ENCODE measurements around the gene KCNIP3.
"Not testable (repeated sequence)": the region's sequence is repeated elsewhere in the genome, so short reads cannot be mapped to it uniquely, and the experiment has no call there.

The KCNIP3 gene

DNA sequence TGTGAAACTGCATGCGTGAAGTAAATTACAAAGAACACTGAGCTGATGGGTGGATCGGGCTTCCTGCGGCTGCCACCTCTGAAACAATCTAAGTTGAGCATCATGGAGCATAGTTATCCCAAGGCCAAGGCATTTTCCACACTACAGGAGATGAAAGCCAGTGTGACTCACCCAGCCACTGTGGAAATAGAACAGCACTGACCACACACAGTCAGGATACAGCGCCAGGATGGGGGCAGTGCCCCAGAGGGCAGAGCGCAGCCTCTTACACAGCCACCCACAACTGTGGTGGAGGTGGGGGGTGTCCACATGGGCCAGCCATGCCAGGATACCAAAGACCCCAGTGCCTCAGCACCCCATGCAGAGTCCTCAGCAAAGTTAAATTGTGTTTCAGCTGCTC is 114.1 kb downstream of the KCNIP3 start:
- not testable (repeated sequence) for H3K27me3 ChIP-seq (ENCODE audit: control insufficient read depth in 1 of 2, insufficient read depth in 2 of 2, low read length in 2 of 2); H3K4me3 ChIP-seq (ENCODE audit: low read length in 2 of 2); H3K4me1 ChIP-seq (ENCODE audit: control insufficient read depth, insufficient read depth, low read length); H3K9me3 ChIP-seq (ENCODE audit: control insufficient read depth in 2 of 2, low read length in 2 of 2); H3K9ac ChIP-seq (ENCODE audit: low read length in 2 of 2); H3K27ac ChIP-seq (ENCODE audit: low read length); H3K36me3 ChIP-seq (ENCODE audit: control insufficient read depth in 2 of 2, insufficient read depth in 2 of 2, low read length in 2 of 2)

DNA sequence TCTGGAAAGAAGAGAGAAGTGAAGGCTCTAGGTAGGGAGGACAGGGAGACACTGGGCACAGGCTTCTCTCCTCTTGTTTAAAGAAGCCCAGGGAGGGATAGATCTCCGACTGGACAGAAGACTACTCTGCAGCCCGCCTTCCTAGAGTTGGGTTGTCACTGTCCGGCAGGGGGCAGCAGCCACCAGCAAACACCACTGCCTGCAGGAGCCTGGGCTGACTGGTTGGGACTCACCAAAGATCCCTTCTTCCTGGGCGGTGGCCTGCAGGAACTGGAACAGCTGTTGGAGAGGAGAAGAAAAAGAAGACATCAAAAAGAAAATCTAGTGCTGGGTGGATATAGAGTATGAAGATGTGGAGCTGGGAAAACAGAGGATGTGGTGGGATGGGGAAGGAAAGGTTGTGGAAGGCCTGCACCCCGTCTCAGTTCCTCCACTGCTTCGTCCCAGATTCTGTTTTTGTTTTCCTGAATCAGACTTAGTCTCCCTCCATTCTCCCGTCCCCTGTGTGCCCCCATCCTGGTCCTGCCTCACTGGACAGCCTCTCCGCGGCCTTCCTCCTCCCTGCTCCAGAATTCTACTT is 117.0 kb downstream of the KCNIP3 start:
- not testable (repeated sequence) for H3K4me1 ChIP-seq (ENCODE audit: control insufficient read depth, insufficient read depth, low read length); H3K36me3 ChIP-seq (ENCODE audit: control insufficient read depth in 2 of 2, insufficient read depth in 2 of 2, low read length in 2 of 2); H3K27me3 ChIP-seq (ENCODE audit: control insufficient read depth in 1 of 2, insufficient read depth in 2 of 2, low read length in 2 of 2); H3K27ac ChIP-seq (ENCODE audit: low read length); H3K4me3 ChIP-seq (ENCODE audit: low read length in 2 of 2); H3K9ac ChIP-seq (ENCODE audit: low read length in 2 of 2); H3K9me3 ChIP-seq (ENCODE audit: control insufficient read depth in 2 of 2, low read length in 2 of 2)

- H3K4me1 ChIP-seq (ENCODE audit: control insufficient read depth, insufficient read depth, low read length); H3K27ac ChIP-seq (ENCODE audit: low read length); H3K36me3 ChIP-seq (ENCODE audit: control insufficient read depth in 2 of 2, insufficient read depth in 2 of 2, low read length in 2 of 2); H3K4me3 ChIP-seq (ENCODE audit: low read length in 2 of 2); H3K9me3 ChIP-seq (ENCODE audit: control insufficient read depth in 2 of 2, low read length in 2 of 2); H3K9ac ChIP-seq (ENCODE audit: low read length in 2 of 2); H3K27me3 ChIP-seq (ENCODE audit: control insufficient read depth in 1 of 2, insufficient read depth in 2 of 2, low read length in 2 of 2): not testable (repeated sequence)
Measured at GRCh38 chr2:95415138-95415537, 118.0 kb downstream of the KCNIP3 start.

- not testable (repeated sequence) for H3K4me1 ChIP-seq (ENCODE audit: control insufficient read depth, insufficient read depth, low read length); H3K9me3 ChIP-seq (ENCODE audit: control insufficient read depth in 2 of 2, low read length in 2 of 2); H3K9ac ChIP-seq (ENCODE audit: low read length in 2 of 2); H3K27ac ChIP-seq (ENCODE audit: low read length); H3K36me3 ChIP-seq (ENCODE audit: control insufficient read depth in 2 of 2, insufficient read depth in 2 of 2, low read length in 2 of 2); H3K4me3 ChIP-seq (ENCODE audit: low read length in 2 of 2); H3K27me3 ChIP-seq (ENCODE audit: control insufficient read depth in 1 of 2, insufficient read depth in 2 of 2, low read length in 2 of 2)
Measured at GRCh38 chr2:95415561-95415960, 118.4 kb downstream of the KCNIP3 start.

DNA sequence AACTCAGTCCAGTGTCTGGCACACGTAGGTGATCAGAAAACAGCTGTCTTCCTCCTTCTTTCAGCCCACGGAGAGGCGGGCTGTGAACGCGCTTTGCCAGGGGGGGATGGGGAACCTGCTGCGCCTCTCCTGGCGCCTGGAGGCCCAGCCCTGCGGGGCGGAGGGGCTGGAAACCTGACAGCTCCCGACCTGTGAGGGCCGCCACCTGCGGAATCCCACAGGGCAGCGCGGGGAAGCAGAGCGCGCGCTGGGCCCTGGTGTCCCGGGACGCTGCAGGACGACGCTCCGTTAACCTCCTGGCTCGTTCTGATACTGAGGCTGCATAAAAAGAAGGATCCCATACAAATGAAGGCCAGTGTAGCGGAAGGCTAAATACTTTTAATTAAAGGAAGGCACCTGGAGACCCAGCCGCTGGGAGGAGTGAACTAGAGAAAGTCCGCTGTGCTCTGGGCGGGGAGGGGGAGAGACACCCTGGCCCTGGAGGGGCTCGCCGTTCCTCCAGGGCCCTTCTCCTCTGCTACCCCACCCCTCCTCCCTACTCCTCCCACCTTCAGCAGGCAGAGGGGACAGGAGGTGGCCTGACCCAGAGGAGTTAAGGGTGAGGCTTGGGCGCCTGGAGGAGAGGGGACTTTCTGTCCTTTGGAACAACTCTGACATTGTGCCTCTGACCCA is 130.2 kb downstream of the KCNIP3 start:
- not testable (repeated sequence) for H3K9me3 ChIP-seq (ENCODE audit: control insufficient read depth in 2 of 2, low read length in 2 of 2); H3K27me3 ChIP-seq (ENCODE audit: control insufficient read depth in 1 of 2, insufficient read depth in 2 of 2, low read length in 2 of 2)

GRCh38 chr2:95429748-95430467 is 132.8 kb downstream of the KCNIP3 start:
- not testable (repeated sequence) for H3K4me1 ChIP-seq (ENCODE audit: control insufficient read depth, insufficient read depth, low read length); H3K27ac ChIP-seq (ENCODE audit: low read length); H3K9me3 ChIP-seq (ENCODE audit: control insufficient read depth in 2 of 2, low read length in 2 of 2); H3K4me3 ChIP-seq (ENCODE audit: low read length in 2 of 2); H3K36me3 ChIP-seq (ENCODE audit: control insufficient read depth in 2 of 2, insufficient read depth in 2 of 2, low read length in 2 of 2); H3K9ac ChIP-seq (ENCODE audit: low read length in 2 of 2); H3K27me3 ChIP-seq (ENCODE audit: control insufficient read depth in 1 of 2, insufficient read depth in 2 of 2, low read length in 2 of 2)

More for the DNA sequence above, 130.2 kb downstream of the KCNIP3 start:
- H3K4me3 ChIP-seq (ENCODE audit: low read length in 2 of 2); H3K4me1 ChIP-seq (ENCODE audit: control insufficient read depth, insufficient read depth, low read length); H3K36me3 ChIP-seq (ENCODE audit: control insufficient read depth in 2 of 2, insufficient read depth in 2 of 2, low read length in 2 of 2); H3K9ac ChIP-seq (ENCODE audit: low read length in 2 of 2); H3K27ac ChIP-seq (ENCODE audit: low read length): not testable (repeated sequence)

DNA sequence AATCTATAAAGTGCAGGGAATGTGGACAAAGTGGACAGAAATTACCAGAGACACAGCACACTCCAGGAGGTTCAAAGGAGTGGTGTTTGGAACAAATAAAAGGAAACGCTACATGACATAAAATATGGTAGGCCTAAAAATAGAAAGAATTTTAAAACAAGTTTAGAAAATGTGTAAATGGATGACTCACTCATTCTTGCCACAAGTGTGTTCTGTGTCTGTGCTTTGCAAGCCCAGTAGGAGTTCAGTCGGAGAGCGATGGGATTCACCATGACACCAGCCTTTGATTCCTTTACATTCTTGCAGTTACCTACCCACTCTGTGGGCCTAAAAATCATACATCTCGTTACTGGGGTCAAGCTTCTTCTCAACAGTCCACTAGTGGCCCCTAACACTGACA is 136.2 kb downstream of the KCNIP3 start:
- H3K9me3 ChIP-seq (ENCODE audit: control insufficient read depth in 2 of 2, low read length in 2 of 2); H3K4me3 ChIP-seq (ENCODE audit: low read length in 2 of 2); H3K4me1 ChIP-seq (ENCODE audit: control insufficient read depth, insufficient read depth, low read length); H3K36me3 ChIP-seq (ENCODE audit: control insufficient read depth in 2 of 2, insufficient read depth in 2 of 2, low read length in 2 of 2); H3K27me3 ChIP-seq (ENCODE audit: control insufficient read depth in 1 of 2, insufficient read depth in 2 of 2, low read length in 2 of 2); H3K9ac ChIP-seq (ENCODE audit: low read length in 2 of 2); H3K27ac ChIP-seq (ENCODE audit: low read length): not testable (repeated sequence)

DNA sequence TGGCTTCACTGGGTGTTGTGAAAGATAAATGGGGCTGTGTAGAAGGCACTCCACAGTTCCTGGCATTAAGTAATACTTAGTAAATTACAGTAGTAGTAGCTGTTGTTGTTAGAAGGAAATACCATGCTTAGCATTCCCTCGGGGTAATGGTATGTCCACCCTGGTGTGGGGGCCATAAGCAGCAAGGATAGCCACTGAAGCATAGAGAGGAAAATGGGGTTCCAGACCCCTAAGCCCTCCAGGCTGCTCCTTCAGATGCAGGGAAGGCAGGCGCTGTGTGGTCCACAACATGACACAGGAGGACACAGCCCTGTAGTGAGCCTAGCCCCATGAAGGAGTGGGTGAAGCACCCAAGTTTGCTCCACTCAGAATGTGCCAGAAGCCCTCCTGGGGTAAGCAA is 136.8 kb downstream of the KCNIP3 start:
- H3K27me3 ChIP-seq (ENCODE audit: control insufficient read depth in 1 of 2, insufficient read depth in 2 of 2, low read length in 2 of 2); H3K4me3 ChIP-seq (ENCODE audit: low read length in 2 of 2); H3K9me3 ChIP-seq (ENCODE audit: control insufficient read depth in 2 of 2, low read length in 2 of 2); H3K4me1 ChIP-seq (ENCODE audit: control insufficient read depth, insufficient read depth, low read length); H3K9ac ChIP-seq (ENCODE audit: low read length in 2 of 2); H3K27ac ChIP-seq (ENCODE audit: low read length); H3K36me3 ChIP-seq (ENCODE audit: control insufficient read depth in 2 of 2, insufficient read depth in 2 of 2, low read length in 2 of 2): not testable (repeated sequence)

DNA sequence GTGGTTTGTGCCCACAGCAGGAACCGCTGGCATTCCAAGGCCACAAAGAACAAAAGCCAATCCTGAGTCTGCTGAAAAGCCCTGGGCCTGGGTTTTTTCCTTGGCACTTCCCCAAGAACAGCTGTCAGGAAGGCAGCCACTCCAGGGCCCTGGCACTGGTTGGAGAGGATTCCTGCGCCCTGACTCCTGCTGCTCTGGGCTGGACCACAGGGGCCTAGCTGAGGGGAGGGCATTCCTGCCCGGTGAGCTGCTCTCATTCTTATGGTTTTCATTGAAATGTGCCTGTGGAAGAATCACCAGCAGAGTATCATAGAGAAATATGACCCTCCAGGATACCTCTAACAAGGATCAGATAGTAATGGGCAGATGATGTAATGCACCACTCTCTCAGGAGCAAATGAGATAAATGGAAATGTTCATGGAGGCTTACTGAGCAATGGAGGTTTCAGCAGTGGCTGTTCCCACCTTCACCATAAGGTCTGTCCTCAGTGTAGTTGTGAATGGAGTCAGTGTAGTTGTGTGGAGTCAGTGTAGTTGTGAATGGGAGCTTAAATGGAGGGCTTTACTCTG is 137.4 kb downstream of the KCNIP3 start:
- not testable (repeated sequence) for H3K27me3 ChIP-seq (ENCODE audit: control insufficient read depth in 1 of 2, insufficient read depth in 2 of 2, low read length in 2 of 2); H3K4me3 ChIP-seq (ENCODE audit: low read length in 2 of 2); H3K4me1 ChIP-seq (ENCODE audit: control insufficient read depth, insufficient read depth, low read length); H3K9ac ChIP-seq (ENCODE audit: low read length in 2 of 2); H3K36me3 ChIP-seq (ENCODE audit: control insufficient read depth in 2 of 2, insufficient read depth in 2 of 2, low read length in 2 of 2); H3K27ac ChIP-seq (ENCODE audit: low read length); H3K9me3 ChIP-seq (ENCODE audit: control insufficient read depth in 2 of 2, low read length in 2 of 2)

GRCh38 chr2:95435162-95435871 is 138.2 kb downstream of the KCNIP3 start:
- H3K27ac ChIP-seq (ENCODE audit: low read length); H3K27me3 ChIP-seq (ENCODE audit: control insufficient read depth in 1 of 2, insufficient read depth in 2 of 2, low read length in 2 of 2); H3K9me3 ChIP-seq (ENCODE audit: control insufficient read depth in 2 of 2, low read length in 2 of 2): not testable (repeated sequence)

More at GRCh38 chr2:95435162-95435871, 138.2 kb downstream of the KCNIP3 start:
- H3K9ac ChIP-seq (ENCODE audit: low read length in 2 of 2); H3K36me3 ChIP-seq (ENCODE audit: control insufficient read depth in 2 of 2, insufficient read depth in 2 of 2, low read length in 2 of 2); H3K4me3 ChIP-seq (ENCODE audit: low read length in 2 of 2); H3K4me1 ChIP-seq (ENCODE audit: control insufficient read depth, insufficient read depth, low read length): not testable (repeated sequence)
